ENCODE results near the gene FOS.
A peak's percentile ranks its signal among the peaks of the same experiment; 100 is the strongest.

The FOS gene

DNA sequence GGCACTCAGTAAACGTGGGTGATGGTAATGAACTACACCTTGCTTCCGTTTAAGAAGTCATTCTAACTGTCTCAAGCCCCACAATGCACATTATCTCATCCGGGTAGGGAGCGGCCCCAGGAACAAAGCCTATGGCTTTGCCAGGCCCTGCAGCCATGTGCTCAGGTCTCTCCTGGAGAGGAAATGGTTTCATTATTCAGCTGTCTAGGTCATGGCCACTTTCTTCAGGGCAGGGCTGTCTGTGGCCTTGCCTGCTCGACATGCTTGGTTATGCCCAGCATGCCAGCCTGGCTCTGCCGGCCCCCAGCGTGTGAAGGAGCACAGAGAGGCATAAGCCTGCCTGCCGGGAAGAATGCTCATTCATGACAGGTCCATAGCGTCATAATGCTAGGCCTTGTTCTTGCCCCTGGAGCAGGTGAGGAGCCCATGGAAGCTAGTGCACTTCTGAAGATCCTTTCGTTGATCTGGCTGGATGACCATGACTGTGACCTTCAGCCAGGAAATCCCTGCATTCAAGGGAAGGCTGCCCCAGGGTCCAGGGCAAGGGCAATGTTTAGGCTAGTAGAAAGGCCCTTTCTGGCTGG, 26.3 kb upstream of the FOS start:
- no peak for DNase-seq

GRCh38 chr14:75254381-75254822, 24.2 kb upstream of the FOS start:
- no peak for DNase-seq

- no peak for DNase-seq
Measured at GRCh38 chr14:75254901-75255584, 23.6 kb upstream of the FOS start.

GRCh38 chr14:75258079-75258802, 20.4 kb upstream of the FOS start:
- peak; percentile 43 to 46 for DNase-seq

- peak; percentile 97 to 99 for DNase-seq
Measured at GRCh38 chr14:75258803-75259509, 19.7 kb upstream of the FOS start.

GRCh38 chr14:75259510-75259855, 19.1 kb upstream of the FOS start:
- no peak for DNase-seq

DNA sequence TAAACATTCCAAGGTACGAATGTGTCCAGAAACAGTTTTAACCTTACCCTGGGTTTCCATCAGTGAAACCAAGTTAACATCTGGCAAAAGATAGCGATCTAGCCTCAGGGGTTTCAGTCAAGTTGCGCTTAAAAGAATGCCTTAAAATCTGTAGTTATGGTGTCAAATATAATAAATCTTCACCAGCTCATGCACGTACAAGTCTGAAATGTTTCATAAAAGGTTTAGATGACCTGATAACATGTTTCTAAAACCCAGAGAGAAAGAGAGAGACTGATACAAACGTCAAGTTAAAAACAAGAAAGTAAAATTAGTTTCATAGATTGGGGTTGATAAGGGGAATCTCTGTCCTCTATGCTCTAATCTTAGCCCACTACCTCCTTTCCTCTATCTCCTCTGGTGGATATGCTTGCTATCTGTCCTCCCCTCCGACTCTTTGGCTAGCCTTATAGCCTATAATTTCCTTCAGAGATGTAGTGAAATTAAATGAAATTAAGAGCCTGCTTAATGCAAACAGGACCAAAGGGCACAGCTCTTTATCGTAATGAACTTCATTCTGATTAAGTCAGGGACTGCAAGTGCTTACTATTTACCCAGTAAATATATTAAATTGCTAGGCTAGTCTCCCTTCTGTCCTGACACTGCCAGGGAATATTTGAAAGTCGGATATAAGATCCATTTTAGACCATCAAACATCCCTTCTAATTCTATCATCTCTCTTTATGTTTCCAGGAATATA, 18.4 kb upstream of the FOS start:
- no peak for DNase-seq

DNA sequence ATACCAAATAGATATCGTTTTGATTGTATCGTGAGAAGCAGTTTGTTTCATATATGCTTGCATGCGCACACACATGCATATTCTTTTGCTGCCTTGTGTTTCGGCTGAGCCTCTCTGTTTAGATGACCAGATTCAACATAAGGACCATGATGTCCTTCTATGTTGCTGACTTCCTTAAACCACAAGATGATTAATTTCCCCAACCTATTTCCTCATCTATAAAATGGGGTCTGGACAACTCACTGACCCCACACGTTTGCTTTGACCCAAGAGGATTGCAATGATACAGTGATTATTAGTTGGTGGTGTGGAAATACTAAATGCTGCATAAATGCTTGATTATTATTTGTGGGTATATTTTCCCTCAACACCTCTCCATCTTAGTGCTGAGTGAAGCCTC, 16.8 kb upstream of the FOS start:
- DNase-seq = no peak

DNA sequence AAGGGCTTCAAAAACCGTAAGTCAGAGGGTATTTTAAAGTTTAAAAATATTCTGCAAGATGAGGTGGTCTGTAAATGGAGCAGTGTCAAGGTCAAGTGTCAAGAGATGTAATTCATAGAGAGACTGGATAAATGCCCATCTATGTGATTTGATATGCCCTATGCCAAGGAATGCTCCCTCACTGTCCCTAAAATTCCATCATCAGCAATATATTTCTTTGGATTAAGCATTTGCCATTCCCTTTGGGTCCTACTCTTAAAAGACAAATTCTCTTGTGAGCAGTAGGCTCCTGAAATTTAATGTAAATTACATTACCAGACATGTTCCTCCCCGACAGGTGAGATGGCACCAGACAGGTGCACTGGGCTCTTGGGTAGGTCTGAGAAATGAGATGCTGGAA, 16.0 kb upstream of the FOS start:
- DNase-seq = no peak

- DNase-seq = no peak
Measured at GRCh38 chr14:75264036-75264435, 14.6 kb upstream of the FOS start.

GRCh38 chr14:75267141-75267721, 11.4 kb upstream of the FOS start:
- DNase-seq = no peak

GRCh38 chr14:75268633-75269550, 9.7 kb upstream of the FOS start:
- peak; percentile 68 to 77 for DNase-seq

GRCh38 chr14:75271514-75271913, 7.1 kb upstream of the FOS start:
- no peak for DNase-seq

DNA sequence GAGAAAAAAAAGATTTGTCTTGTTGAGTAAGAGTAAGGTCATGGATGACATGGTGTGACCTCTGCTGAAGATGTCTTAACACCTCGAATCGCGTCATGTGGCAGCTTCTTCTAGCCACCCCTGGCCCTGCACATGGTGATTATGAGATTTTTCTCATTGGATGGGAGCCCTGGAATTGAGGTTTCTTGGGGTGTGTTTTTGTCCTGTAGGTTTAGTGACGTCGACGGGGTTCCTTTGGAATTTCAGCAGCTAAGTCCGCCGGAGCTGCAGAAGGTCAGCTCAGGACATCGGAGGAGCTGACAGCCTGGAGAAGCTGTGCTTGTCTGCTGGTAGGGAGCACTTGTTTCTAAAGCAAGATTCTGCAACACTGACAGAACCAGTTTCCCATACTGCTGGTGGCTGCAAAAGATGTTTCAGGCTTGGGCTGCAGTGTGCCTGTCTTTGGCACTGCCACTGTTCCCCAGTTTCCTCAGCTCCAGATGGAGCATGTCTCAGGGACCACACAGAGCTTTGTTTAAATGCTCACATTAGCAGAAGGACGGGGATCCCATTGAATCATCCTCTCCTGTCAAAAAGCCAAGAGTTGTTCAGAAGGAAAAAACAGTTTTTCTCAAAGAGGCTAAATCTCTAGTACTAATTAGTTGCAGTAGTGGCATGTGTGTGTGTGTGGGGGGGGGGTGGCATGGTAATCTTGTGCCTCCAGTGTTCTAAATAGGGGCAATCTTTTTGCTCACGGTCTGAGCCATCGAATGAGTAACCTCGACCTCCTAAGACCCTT, 5.2 kb upstream of the FOS start:
- peak; percentile 39 to 42 for DNase-seq

- peak in 1 of 2 donors; percentile 47 for DNase-seq
Measured at GRCh38 chr14:75274050-75274898, 4.4 kb upstream of the FOS start.

GRCh38 chr14:75274899-75275569, 3.6 kb upstream of the FOS start:
- DNase-seq = peak; percentile 88 to 98

DNA sequence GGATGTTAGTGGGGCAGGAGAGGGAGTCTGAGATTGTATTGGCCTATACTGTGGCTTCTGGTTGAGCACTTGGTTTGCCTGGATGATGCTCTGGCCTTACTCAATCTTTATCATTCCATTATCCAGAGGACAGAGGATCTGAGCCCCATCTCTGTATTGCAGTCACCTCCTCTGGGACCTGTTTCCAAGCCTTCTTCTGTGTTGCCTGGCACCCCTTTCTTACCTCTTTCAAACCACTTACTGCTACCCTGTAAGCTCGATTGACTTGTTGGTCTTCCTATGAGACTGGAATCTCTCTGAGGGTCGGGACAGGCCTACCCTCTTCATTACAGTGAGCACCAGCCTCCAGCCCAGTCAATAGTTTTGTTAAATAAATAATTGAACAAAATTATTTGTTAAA, 3.0 kb upstream of the FOS start:
- no peak for DNase-seq

DNA sequence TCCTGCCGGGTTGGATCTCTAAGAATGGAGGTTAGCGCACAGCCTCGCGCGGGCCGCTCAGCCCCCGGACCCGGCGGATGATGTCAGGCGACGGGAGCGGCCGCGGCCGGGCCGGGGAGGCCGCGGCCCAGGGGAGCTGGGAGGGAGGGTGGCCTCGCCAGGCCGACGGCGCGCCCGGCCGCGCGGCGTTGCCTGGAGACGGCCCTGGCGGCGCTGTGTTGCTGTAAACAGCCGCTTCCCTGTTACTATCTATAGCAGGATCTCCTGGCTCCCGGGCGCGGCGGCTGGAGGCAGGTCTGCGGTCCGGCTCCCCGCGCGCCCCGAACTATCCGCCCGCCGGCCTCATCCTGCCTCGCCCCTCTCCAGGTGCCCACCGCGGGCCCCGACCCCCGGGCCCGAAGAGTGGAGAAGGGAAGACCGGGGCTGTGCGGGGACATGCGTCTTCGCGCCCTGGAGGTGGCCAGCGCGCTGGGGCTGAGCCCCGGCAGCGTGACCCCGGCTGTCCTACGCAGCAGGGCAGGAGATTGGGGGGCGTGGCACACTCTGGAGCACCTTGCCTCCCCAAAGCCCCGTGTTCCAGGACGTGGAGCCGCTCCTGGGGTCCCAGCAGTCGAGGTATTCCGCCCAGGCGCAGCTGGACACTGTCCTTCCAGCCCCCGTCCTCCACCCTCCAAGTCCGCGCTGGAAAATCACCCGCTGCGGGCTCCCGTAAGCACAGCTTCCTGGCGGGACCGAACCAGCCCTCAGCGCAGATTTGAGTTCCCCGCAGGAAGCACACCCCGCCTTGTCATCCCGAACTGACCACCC, 1.4 kb upstream of the FOS start:
- peak; percentile 75 to 87 for DNase-seq

Measured in inflammatory macrophage treated with lipopolysaccharide for 1 hour (primary cell).